Hematopoietic multipotent progenitor cell treated with erythropoietin and hydrocortisone succinate and interleukin-3 and kit ligand, for 8 days (in vitro differentiated cells): ENCODE results near the gene GPATCH8.
A peak's percentile ranks its signal among the peaks of the same experiment; 100 is the strongest.

ENCODE experiments used
- DNase-seq: peaks from one replicate; pipeline ENCODE4 v3.0.0-alpha.2; 2015

GPATCH8 gene

DNA sequence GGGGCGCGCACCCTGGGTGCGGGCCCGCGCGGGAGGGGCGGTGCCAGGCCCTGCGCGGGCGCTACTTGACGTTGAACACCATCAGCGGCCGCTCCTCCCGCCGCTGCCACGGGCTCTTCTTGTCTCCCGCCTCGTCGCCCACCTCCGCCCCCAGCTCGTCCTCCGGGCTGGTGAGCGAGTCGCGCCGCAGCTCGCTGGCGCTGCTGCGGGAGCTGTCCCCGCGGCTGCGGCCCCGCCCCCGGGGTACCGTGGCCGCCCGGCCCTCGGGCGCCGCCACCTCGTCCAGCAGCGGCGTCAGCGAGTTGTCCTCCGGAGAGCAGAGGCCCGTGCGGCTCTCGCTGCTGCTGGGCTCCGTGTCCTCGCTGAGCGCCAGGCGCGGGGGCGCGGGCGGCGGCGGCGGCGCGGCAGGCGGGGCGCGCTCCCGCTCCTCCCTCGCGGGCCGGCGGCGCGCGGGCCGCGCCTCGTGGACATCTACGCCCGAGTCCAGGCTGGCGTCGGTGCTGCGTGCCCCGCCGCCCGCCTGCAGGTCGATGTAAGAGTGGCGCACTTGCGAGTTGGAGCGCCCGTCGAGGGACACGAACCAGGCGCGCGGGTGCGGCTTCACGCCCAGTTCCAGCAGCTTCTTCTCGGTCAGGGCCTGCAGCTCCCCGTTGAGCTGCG, 149.4 kb downstream of the GPATCH8 start:
- no peak for DNase-seq

DNA sequence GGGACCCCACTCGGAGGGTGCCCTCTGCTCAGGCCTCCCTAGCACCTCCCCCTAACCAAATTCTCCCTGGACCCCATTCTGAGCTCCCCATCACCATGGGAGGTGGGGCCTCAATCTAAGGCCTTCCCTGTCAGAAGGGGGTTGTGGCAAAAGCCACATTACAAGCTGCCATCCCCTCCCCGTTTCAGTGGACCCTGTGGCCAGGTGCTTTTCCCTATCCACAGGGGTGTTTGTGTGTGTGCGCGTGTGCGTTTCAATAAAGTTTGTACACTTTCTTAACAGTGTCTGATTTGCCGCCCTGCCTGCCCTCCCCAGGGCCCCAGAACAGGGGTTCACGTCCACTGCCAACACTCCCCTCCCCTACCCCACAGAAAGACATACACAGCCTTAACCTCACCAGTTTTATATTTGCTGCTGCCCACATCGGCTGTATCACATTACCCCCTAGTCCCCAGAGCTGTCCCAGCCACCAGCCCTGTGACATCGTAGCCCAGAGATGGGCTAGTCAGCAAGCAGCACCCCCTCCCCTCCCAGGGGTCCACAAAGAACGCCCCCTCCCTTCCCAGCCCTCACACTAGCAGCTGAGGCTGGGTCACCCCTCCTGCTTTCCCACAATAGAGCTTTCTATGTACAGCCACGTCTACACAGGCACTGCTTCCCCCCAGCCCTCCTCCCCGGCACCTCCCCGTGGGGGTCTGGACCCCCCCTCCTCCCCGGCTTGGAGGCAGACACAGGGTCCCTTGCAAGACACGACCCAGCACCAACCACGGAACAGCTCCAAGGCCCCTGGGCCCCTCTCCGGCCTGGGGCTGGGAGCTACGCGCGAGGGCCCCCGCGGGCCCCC, 150.2 kb downstream of the GPATCH8 start:
- no peak for DNase-seq

DNA sequence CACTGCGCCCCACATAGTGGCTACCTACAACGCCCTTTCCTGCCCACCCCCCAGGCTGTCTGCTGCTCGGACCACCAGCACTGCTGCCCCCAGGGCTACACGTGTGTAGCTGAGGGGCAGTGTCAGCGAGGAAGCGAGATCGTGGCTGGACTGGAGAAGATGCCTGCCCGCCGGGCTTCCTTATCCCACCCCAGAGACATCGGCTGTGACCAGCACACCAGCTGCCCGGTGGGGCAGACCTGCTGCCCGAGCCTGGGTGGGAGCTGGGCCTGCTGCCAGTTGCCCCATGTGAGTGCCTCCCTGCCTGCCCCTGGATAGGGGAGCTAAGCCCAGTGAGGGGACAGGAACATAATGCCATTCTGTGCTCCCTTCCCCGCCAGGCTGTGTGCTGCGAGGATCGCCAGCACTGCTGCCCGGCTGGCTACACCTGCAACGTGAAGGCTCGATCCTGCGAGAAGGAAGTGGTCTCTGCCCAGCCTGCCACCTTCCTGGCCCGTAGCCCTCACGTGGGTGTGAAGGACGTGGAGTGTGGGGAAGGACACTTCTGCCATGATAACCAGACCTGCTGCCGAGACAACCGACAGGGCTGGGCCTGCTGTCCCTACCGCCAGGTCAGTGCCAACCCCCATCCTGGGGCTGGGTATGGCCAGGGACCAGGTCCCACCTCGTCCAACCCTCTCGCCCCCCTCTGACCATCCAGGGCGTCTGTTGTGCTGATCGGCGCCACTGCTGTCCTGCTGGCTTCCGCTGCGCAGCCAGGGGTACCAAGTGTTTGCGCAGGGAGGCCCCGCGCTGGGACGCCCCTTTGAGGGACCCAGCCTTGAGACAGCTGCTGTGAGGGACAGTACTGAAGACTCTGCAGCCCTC, 151.0 kb downstream of the GPATCH8 start:
- DNase-seq = no peak

DNA sequence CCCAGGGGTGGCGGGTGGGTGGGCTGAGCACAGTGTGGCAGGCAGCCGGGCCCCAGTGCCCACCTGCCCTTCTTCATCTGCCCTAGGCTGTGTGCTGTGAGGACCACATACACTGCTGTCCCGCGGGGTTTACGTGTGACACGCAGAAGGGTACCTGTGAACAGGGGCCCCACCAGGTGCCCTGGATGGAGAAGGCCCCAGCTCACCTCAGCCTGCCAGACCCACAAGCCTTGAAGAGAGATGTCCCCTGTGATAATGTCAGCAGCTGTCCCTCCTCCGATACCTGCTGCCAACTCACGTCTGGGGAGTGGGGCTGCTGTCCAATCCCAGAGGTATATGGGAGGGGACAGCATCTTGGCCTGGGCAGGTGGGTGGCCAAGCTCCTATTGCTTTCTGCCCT, 151.7 kb downstream of the GPATCH8 start:
- no peak for DNase-seq

DNA sequence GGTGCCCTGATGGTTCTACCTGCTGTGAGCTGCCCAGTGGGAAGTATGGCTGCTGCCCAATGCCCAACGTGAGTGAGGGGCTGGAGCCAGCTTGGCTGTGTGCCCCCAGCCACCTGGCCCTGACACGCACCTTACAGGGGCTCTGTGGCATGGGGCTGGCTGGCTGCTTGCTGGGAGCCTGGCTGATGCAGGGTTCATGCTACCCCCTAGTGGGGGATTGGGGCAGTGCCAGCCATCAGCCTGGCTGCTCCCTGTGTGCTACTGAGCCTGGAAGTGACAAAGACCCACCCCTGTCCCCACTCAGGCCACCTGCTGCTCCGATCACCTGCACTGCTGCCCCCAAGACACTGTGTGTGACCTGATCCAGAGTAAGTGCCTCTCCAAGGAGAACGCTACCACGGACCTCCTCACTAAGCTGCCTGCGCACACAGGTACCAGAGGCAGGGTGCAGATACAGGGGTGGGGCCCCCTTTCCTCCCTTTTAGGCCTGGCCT, 152.4 kb downstream of the GPATCH8 start:
- peak; percentile 75 for DNase-seq

DNA sequence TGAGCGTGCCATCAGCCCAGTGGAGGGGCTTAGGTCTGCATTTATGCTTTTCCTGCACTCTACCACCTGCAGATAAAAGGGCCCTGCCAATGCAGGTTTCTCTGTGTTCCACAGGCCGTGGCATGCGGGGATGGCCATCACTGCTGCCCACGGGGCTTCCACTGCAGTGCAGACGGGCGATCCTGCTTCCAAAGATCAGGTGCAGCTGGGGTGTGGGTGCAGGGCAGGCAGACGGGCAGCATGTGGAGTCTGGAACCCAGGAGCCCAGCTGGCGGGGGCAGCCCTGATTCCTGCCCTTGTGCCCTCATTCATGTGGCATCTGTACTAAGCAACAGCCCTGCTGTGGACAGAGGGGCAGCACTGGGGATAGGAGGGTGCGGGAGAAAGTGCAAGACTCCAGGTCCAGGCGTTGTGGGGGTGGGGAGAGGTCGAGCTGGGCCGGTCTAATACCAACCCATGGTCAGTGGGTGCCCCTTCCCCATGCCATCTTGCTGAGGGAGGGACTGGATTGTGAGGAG, 153.6 kb downstream of the GPATCH8 start:
- DNase-seq = no peak

DNA sequence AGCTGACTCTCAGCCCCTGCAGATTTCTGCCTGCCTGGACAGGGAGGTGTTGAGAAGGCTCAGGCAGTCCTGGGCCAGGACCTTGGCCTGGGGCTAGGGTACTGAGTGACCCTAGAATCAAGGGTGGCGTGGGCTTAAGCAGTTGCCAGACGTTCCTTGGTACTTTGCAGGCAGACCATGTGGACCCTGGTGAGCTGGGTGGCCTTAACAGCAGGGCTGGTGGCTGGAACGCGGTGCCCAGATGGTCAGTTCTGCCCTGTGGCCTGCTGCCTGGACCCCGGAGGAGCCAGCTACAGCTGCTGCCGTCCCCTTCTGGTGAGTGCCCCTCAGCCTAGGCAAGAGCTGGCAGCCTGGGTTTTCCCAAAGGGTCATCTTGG, 154.2 kb downstream of the GPATCH8 start:
- DNase-seq = no peak

DNA sequence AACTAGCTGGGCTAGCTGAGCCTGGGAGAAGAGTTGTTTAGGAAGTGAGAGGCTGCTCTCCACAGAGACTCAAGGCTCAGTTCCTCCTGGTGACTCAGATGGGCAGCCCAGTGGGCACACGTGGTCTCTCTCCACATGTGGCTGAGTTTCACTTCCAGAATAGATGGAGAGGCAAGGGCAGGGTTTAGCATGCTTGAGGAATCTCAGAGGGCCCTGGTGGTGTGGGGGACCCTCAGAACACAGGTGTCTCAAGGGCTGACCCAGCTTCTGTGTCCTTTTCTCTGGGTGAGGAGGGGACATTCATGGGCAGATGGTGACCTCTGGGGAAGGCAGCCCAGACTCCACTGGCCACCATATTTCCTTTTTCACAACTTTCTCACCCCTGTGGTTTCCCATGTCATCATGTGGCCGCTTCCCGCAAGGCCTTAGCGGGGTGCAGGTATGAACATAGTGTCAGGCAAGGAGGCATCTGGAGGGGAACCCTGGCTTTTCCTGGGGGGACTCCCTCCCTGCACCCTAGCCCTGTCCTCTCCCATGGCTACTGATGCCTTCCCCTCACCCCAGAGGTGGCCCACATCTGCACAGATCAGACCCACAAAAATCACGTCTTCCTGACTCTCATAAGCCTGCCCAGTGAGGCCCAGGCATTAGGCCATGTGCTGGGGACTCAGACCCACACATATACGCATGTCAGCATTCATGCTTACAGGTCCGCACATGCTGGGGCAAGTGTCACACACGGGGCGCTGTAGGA, 154.8 kb downstream of the GPATCH8 start:
- DNase-seq = no peak
